Myometrial cell (primary cell): ENCODE results near the gene PAQR3. TPM values are rescaled to one million over a fixed set of nuclear protein-coding genes. Genes with fewer than 3 reads are reported as not detected.

Source experiments
- total RNA-seq: library from RNA; depleted of rRNA; stranded (reverse); fragments of >200 nt; gene quantifications from 2 replicates; pipeline ENCODE4 v1.2.3, GENCODE V29; 2015

Gene PAQR3
- total RNA-seq = 13.8 and 20.7 TPM in 2 replicates

GRCh38 chr4:78938868-78939666 is at the start of gene PAQR3:
TSS of gene PAQR3 (minus strand) at chr4:78939438. CDS start at chr4:78939224, 214 bp downstream.

Other genes with a start within 250 kb of the PAQR3 start
- gene BMP2K, start 163.1 kb downstream of the PAQR3 start, total RNA-seq = 17.5 and 17.9 TPM in 2 replicates